GM12801 (cell line): ENCODE measurements around the gene ZFAND2B.

Source experiments
- TF ChIP-seq, protein P1 (sequence below): IDR thresholded peaks from one replicate; pipeline ENCODE4 v1.5.1; 2011; ENCODE audit warnings: control low read depth; ENCODE audit not compliant: insufficient read length; ENCODE audit errors: extremely low read depth

The ZFAND2B gene

DNA sequence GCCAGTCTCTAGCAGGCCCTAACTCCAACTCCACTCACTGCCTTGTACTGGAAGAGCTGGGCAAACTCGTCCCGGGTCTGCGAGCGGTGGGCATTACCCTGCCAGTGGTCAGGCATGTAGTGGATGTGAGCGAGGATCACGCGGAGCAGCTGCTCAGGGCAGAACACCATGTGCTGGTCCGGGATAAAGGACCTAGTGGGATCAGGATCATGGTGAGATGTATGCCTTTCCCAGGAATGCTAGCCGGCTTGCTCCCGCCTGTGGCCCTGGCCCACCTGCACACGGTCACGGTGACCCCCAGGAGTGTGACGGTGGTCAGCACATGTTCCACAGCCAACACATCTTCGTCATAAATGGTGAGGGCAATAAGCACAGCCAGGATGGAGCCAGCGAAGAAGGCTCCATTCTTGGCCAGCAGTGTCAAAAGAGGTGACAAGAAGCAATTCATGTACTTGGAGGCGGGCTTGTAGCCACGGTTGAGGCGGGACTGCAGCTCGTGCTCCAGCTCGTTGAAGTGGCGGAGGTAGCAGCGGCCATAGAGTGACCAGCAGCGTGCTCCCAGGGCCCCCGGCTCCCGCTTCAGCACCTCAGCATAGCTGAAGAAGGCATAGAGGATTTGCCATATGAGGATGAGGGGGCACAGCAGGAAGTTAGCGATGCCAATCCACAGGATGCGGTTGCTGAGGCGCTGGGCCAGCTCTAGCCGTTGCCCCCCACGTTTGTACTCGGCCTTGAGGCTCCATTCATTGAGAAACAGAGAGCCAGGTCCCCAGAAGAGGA, 17.4 kb downstream of the ZFAND2B start:
- TF ChIP-seq, protein P1, sequence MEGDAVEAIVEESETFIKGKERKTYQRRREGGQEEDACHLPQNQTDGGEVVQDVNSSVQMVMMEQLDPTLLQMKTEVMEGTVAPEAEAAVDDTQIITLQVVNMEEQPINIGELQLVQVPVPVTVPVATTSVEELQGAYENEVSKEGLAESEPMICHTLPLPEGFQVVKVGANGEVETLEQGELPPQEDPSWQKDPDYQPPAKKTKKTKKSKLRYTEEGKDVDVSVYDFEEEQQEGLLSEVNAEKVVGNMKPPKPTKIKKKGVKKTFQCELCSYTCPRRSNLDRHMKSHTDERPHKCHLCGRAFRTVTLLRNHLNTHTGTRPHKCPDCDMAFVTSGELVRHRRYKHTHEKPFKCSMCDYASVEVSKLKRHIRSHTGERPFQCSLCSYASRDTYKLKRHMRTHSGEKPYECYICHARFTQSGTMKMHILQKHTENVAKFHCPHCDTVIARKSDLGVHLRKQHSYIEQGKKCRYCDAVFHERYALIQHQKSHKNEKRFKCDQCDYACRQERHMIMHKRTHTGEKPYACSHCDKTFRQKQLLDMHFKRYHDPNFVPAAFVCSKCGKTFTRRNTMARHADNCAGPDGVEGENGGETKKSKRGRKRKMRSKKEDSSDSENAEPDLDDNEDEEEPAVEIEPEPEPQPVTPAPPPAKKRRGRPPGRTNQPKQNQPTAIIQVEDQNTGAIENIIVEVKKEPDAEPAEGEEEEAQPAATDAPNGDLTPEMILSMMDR, result no peak

DNA sequence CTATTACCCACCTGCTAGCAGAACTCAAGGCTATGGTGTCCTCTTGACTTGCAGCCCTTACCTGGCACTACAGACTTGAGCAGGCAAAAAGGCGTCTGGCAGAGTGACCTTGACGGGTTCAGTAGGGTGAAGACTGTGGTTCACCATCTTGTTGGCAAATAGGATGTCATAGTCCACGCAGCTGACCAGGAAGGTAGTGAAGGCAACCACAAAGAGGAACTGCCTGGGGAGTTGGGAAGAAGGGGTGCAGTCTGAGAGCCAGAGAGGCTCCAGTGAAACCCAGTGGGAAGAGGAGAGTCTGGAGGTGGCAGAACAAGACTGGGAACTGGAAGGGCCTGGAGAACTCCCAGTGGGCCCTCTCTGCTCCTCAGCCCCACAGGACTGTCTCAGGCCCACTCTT, 18.8 kb downstream of the ZFAND2B start:
- TF ChIP-seq, protein P1, result no peak

DNA sequence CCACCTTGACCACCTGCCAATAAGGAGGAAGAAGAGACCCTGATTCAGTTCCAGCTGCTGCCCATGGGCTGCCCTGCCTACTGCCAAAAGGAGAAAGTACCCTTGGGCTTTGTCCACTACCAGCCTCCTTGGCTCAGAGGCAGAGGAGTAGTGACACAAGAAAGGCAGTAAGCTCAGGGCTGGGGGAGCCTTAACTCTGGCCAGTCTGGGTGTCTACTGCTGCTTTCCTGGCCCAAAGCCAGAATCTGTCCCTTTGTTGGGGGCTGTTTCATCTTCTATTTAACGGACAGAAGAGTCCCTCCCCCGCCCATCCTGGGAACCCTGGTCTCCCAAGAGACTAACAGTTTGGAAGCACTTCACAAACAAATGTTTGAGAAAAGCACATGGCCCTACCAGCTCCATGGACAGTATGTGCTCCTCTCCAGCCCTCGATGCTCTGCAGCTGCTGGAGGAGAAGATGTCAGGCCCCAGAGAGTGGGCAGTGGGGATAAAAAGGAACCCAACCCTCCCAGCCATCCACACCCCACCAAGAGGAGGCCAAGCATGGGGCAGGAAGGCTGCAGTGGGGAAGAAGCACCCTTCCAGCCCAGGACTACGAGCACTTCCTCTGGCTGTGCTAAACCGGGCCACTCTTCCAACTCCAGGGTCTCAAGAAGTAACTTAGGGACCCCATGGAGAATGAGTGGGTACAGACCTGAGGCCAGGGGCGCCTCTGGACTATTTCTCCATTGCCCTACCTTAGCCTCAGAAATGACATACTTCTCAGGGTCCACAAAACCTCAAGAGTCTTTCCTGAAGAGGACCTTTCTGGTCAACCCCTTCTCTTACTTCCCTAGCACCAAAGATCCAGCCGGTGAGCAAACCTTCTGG, 21.7 kb downstream of the ZFAND2B start:
- TF ChIP-seq, protein P1, result no peak

DNA sequence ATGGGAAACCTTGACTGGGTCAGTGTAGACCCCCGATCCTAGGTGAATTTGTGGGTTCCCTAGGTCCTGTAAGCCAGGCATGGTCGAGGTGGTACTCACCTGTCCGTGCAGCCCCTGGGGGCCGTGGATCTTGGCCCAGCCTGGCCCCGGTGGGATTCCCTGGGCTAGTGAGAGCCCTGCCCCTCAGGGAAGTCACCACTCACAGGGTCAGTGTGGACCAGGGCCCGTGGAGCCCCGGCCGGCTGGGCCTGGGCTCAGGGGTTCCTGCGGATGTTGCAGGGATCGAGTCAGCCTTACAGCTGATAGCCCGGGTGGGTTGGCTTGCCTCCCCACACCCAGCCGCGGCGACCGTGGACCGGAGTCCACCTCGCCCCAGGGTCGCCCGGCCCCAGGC, 22.3 kb downstream of the ZFAND2B start:
- TF ChIP-seq, protein P1, result no peak

DNA sequence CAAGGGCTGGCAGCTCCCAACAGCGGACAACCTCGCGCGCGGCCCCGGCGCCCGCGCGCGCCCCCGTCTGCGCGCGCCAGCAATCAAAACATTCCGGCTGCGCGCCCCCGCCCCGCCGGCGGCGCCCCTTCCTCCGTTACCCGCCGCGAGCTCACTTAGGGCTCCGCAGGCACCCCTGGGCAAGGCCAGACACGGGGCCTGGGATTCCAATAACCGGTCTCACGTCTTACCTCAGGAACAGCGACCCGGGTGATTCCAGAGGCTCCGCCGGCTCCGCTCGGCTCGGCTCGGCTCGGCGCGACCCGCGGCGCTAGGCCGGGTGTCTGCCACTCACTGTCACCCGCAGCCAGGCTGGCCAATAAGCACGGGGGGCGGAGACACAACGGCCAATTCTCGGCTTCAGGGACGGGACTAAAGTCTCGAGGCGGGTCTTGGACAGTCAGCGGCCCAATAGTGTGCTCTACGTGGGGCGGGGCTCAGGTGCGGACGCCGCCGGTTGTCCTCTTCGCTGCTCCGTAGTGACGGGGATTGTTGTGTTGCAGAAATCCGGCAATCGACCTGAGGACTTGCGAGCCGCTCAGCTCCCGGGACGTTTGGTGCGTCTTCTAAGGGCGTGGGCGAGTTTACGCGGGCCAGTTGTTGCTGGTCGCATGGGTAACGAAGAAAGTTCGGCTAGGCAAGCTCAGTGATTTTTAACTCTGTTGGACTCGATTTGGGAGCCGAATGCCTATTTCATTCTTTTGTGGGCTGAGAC, 22.9 kb downstream of the ZFAND2B start, which contains the start of the genes ANKZF1 and ATG9A:
Gene ANKZF1, plus strand, starts transcription at position 502 of the 754 bp plus-strand sequence. CDS start 452 bp downstream, outside the sequence.
Gene ATG9A, minus strand, starts transcription at position 332 of the 754 bp plus-strand sequence. CDS start 1,612 bp downstream, outside the sequence.
- TF ChIP-seq, protein P1, result no peak

DNA sequence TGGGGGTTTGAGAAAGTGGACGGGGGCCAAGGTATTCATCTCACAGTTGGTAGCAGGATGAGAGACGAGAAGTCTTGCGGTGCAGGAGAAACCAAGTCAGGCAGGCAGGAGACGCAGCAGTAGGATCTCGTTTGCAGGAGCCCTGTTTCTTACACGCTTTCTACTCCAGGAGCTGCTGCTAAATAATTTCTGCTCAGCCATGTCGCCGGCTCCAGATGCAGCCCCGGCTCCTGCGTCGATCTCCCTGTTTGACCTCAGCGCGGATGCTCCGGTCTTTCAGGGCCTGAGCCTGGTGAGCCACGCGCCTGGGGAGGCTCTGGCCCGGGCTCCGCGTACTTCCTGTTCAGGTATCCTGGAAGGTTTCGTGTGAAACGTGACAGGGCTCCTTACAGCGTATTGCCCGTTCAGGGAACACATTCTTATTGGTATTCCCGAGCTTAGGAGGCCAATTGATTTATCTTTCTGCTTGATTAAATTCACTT, 23.5 kb downstream of the ZFAND2B start:
- TF ChIP-seq, protein P1, result no peak
